Measurements from ENCODE around the gene SLC44A2. TPM values are rescaled to one million over a fixed set of nuclear protein-coding genes. Genes with fewer than 3 reads are reported as not detected.
A peak's percentile ranks its signal among the peaks of the same experiment; 100 is the strongest.

Gene SLC44A2
- total and polyA plus RNA-seq, 2 of the 13 experiments (the other 11 are each of a cell fraction or from before 2014, with no cell fraction given) = 2.4 to 5.6 TPM

GRCh38 chr19:10580979-10581631 is 44.2 kb upstream of the SLC44A2 start (continued):
- no peak for TF ChIP-seq ZNF784 (CRISPR knock-in tag; IDR thresholded peaks at IDR 0.05; ENCODE audit: borderline replicate concordance)
- no peak for TF ChIP-seq KDM6A (CRISPR knock-in tag; IDR thresholded peaks at IDR 0.05; ENCODE audit: low read depth)
- no peak for TF ChIP-seq ZNF615 (CRISPR knock-in tag; IDR thresholded peaks at IDR 0.05; ENCODE audit: borderline replicate concordance)
- 0 out of 2 replicates have a peak, but pooled peaks have one; percentile 42 for TF ChIP-seq TARDBP (CRISPR knock-in tag; IDR thresholded peaks at IDR 0.05)
- TF ChIP-seq HMG20A (CRISPR knock-in tag; IDR thresholded peaks at IDR 0.05; ENCODE audit: borderline replicate concordance) = no peak
- TF ChIP-seq ZNF724P (CRISPR knock-in tag; IDR thresholded peaks at IDR 0.05; ENCODE audit: borderline replicate concordance) = no peak; the same call in 1 of the 2 replicates
- no peak for TF ChIP-seq ZNF792 (CRISPR knock-in tag; IDR thresholded peaks at IDR 0.05)
- TF ChIP-seq ZMYM2 (CRISPR knock-in tag; IDR thresholded peaks at IDR 0.05) = 0 out of 2 replicates have a peak, but pooled peaks have one; percentile 21
- no peak for TF ChIP-seq FOXO4 (CRISPR knock-in tag; conservative IDR thresholded peaks at IDR 0.05)
- TF ChIP-seq SATB2 (CRISPR knock-in tag; IDR thresholded peaks at IDR 0.05) = no peak
- no peak for TF ChIP-seq TBX2 (CRISPR knock-in tag; IDR thresholded peaks at IDR 0.05; ENCODE audit: borderline replicate concordance)
- TF ChIP-seq HNF1A (IDR thresholded peaks at IDR 0.05; ENCODE audit: low read depth) = no peak
- TF ChIP-seq HNF1A (CRISPR knock-in tag; IDR thresholded peaks at IDR 0.05; ENCODE audit: borderline replicate concordance) = no peak
- no peak for TF ChIP-seq ZNF234 (CRISPR knock-in tag; conservative IDR thresholded peaks at IDR 0.05)
- no peak for TF ChIP-seq ZBTB25 (CRISPR knock-in tag; IDR thresholded peaks at IDR 0.05)
- TF ChIP-seq NFATC3 (CRISPR knock-in tag; IDR thresholded peaks at IDR 0.05) = no peak
- TF ChIP-seq ZNF367 (CRISPR knock-in tag; IDR thresholded peaks at IDR 0.05; ENCODE audit: borderline replicate concordance) = no peak
- TF ChIP-seq ZMYM4 (CRISPR knock-in tag; IDR thresholded peaks at IDR 0.05) = no peak

Data from HepG2 (cell line).